Peyer's patch (tissue), 4 donors: ENCODE data around the gene MMAB.

Source experiments
- POLR2A ChIP-seq, 2 donors: fragments of 450-650 bp; IDR thresholded peaks; one replicate each; pipeline ENCODE4 v1.5.1; 2017; ENCODE audit warnings: antibody characterized with exemption in 2 of 2, mild to moderate bottlenecking in 2 of 2, moderate library complexity in 2 of 2
- TF ChIP-seq, protein P1 (sequence below), 6 experiments: fragments of 450-650 bp in 4 of 6; fragments of 200-600 bp in 2 of 6; sonication (generic) in 1 of 6; IDR thresholded peaks; one replicate each; pipeline ENCODE4 v1.5.1; 2017 to 2019; ENCODE audit warnings: antibody characterized with exemption in 6 of 6, mild to moderate bottlenecking in 3 of 6, moderate library complexity in 1 of 6

DNA sequence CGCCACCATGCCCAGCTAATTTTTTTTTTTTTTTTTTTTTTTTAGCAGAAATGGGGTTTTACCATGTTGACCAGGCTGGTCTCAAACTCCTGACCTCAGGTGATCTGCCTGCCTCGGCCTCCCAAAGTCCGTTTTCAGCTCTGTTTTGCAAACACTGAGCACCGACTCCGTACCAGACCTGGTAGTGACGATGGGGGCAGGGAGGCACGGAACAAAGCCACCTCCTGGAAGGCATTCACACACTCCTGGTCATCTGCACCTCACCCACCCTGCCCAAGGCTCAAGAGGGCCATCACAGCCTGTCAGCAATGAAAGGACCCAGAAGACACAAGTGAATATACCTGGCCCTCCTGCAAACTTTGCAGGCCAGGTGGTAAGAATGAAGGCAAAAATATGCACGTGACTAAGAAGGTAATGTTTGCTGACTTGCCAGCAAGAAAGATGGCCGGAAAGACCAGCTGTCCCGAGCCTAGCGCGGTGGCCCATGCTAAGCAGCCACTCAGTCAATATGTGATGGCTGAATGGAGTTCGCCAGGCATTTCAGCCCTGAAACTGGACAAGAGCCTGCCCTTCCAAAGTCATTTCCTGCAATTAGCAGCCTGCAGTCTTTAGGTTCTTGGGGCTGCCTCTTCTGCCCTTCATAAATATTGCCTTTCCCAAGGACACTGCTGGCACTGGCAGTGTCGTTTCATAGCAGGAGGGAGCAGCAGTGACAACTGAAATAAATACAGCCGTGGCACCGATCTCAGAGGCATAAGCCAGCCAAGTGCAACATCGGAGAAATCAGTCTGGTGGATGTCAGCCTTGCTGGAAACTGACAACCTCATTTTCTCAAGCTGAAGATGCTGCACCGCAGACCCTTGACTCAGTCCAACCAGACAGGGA lies 17.6 kb downstream of the MMAB start:
- TF ChIP-seq POLR2A (IDR thresholded peaks at IDR 0.05) = no peak
- TF ChIP-seq, protein P1, sequence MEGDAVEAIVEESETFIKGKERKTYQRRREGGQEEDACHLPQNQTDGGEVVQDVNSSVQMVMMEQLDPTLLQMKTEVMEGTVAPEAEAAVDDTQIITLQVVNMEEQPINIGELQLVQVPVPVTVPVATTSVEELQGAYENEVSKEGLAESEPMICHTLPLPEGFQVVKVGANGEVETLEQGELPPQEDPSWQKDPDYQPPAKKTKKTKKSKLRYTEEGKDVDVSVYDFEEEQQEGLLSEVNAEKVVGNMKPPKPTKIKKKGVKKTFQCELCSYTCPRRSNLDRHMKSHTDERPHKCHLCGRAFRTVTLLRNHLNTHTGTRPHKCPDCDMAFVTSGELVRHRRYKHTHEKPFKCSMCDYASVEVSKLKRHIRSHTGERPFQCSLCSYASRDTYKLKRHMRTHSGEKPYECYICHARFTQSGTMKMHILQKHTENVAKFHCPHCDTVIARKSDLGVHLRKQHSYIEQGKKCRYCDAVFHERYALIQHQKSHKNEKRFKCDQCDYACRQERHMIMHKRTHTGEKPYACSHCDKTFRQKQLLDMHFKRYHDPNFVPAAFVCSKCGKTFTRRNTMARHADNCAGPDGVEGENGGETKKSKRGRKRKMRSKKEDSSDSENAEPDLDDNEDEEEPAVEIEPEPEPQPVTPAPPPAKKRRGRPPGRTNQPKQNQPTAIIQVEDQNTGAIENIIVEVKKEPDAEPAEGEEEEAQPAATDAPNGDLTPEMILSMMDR (IDR thresholded peaks at IDR 0.05) = no peak
